AG10803 (cell line): Measurements from ENCODE around the gene ATG14.

Experiments used
- DNase-seq: peaks from one replicate; pipeline ENCODE4 v3.0.0; 2010; ENCODE audit warnings: low read depth
- H3K4me3 ChIP-seq: 2 replicates; pipeline ENCODE4 v1.5.1; 2011; ENCODE audit warnings: mild to moderate bottlenecking, low read length, control low read depth
- TF ChIP-seq, protein P1 (sequence below): conservative IDR thresholded peaks from 2 replicates; pipeline ENCODE4 v1.5.1; 2011; ENCODE audit warnings: mild to moderate bottlenecking, low read length, control low read depth, inconsistent platforms

ATG14 gene

DNA sequence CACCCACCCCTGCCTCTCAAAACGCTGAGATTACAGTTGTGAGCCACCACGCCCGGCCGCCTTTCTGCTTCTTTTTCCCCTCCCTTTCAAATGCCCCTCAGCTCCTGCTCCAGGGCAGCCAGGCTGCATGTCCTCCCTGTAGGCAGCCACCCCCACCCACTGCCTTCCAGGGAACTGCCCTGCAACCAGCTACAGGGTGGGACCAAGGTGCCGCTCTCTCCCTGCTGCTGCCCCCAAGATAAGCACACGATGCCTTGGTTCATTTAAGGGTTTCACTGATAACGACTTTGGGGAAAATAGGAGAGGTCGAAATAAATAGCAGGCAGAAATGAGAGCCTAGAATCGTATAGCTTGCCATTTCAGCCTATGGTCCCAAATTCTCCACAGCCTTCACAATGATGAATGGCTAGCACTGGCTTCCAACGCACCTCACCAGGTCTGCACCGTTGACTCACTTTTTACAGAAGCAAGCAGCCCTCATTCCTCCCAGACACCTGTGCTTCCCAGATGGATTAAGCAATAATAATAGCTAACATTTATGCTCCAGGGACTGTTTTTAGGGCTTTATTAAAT, 40.7 kb downstream of the ATG14 start:
- H3K4me3 ChIP-seq, result no peak overlapping the region
- no peak for DNase-seq
- TF ChIP-seq, protein P1, sequence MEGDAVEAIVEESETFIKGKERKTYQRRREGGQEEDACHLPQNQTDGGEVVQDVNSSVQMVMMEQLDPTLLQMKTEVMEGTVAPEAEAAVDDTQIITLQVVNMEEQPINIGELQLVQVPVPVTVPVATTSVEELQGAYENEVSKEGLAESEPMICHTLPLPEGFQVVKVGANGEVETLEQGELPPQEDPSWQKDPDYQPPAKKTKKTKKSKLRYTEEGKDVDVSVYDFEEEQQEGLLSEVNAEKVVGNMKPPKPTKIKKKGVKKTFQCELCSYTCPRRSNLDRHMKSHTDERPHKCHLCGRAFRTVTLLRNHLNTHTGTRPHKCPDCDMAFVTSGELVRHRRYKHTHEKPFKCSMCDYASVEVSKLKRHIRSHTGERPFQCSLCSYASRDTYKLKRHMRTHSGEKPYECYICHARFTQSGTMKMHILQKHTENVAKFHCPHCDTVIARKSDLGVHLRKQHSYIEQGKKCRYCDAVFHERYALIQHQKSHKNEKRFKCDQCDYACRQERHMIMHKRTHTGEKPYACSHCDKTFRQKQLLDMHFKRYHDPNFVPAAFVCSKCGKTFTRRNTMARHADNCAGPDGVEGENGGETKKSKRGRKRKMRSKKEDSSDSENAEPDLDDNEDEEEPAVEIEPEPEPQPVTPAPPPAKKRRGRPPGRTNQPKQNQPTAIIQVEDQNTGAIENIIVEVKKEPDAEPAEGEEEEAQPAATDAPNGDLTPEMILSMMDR, result no peak

- DNase-seq, result peak; percentile 80
Observed at GRCh38 chr14:55366271-55366670, 45.4 kb downstream of the ATG14 start.

GRCh38 chr14:55361190-55361589, 50.4 kb downstream of the ATG14 start:
- TF ChIP-seq, protein P1, result no peak
- DNase-seq, result peak; percentile 70
- H3K4me3 ChIP-seq, result no peak overlapping the region

More at GRCh38 chr14:55366271-55366670, 45.4 kb downstream of the ATG14 start:
- H3K4me3 ChIP-seq, result no peak overlapping the region
- TF ChIP-seq, protein P1, result no peak

DNA sequence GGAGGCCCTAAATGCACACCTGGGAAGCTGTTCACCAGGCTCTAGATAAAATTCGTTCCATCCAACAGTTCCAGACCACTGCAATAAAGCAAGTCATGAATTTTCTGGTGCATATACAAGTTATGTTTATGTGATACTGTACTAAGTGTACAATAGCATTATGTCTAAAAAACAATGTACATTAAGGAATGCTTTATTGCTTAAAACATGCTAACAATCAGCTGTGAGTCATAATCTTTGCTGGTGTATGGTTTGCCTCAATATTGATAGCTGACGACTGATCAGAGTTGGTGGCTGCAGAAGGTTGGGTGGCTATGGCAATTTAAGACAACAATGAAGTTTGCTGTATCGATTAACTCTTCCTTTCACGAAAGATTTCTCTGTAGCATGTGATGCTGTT, 52.3 kb downstream of the ATG14 start:
- no peak overlapping the region for H3K4me3 ChIP-seq
- TF ChIP-seq, protein P1, result no peak
- no peak for DNase-seq

GRCh38 chr14:55356913-55357312, 54.7 kb downstream of the ATG14 start:
- no peak for DNase-seq
- TF ChIP-seq, protein P1, result no peak
- no peak overlapping the region for H3K4me3 ChIP-seq

DNA sequence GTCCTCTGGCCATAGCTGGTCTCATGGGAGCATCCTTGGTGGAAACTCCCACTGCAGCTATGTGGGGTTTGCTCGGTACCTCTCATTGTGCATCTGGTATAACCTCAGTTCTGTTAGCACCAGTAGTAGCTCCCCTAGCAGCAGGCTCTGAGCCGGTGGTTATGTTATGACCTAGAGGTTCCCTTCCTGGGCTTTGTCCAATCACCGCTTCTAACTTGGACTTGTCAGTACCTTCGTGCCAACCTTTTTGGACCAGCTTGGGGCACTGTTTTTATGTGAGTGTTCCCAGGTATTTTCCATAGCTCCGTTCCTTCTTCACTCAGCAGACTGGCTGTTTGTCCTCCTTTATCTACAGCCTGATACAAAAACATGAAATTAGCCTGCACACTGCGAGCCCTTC, 55.7 kb downstream of the ATG14 start:
- TF ChIP-seq, protein P1, result no peak
- DNase-seq, result no peak
- H3K4me3 ChIP-seq, result no peak overlapping the region

- H3K4me3 ChIP-seq, result no peak overlapping the region
- TF ChIP-seq, protein P1, result peak; percentile 57
- DNase-seq, result peak; percentile 24
Observed at GRCh38 chr14:55354500-55354899, 57.1 kb downstream of the ATG14 start.
